ENCODE results near the gene LCA5. TPM values are rescaled to one million over a fixed set of nuclear protein-coding genes. Genes with fewer than 3 reads are reported as not detected.
A peak's percentile ranks its signal among the peaks of the same experiment; 100 is the strongest.

Gene LCA5
- total and polyA plus RNA-seq, 2 donors (not counting 3 experiments of a cell fraction or from before 2014, with no cell fraction given): 0.57 to 4.2 TPM

DNA sequence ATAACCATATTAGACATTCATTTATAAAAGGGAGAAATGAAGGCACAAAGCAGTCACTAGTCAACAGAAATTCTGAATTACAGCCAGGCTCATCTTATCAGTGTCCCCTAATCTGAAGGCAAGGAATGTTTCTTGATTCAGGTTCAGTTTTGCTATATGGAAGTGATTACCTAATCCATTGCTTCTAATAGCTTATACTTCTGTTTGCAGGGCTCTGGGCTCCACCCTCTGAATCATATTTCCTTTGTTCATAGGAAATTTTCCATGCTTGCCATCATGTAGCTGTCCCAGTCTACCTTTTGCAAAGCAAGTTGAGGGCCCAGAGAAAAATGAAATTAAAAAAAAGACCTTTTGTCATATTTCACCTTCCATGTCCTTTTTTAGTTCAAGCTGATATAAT, 96.0 kb downstream of the LCA5 start:
- no TSS peak for BruUV-seq (replicated peaks)
- Histone ChIP-seq H3K36me3 (ENCODE audit: control insufficient read depth in 2 of 2, extremely low read depth in 1 of 2, insufficient read depth in 2 of 2, low read length in 2 of 2) (no peaks in the 10 kb centered on the region), H3K9me1 (replicated peaks; ENCODE audit: control insufficient read depth, extremely low read depth, insufficient read depth, low read length) (no peaks in the 10 kb centered on the region), H3K4me1 (ENCODE audit: control insufficient read depth, extremely low read depth, insufficient read depth, low read length) (no peaks in the 10 kb centered on the region), H3K79me2 (ENCODE audit: control insufficient read depth, insufficient read depth, low read length) (no peaks in the 10 kb centered on the region), H3K4me3 (replicated peaks in 1 of 3; ENCODE audit: insufficient read depth in 1 of 3, low read depth in 1 of 3, low read length in 3 of 3) (no peak overlapping the region), H3K9me3 (replicated peaks; ENCODE audit: control insufficient read depth, insufficient read depth, low read length) (no peaks in the 10 kb centered on the region), H4K20me1 (replicated peaks; ENCODE audit: control insufficient read depth, extremely low read depth, insufficient read depth, low read length) (no peaks in the 10 kb centered on the region), H3K4me2 (ENCODE audit: insufficient read depth, low read length) (no peak overlapping the region), H2AFZ (ENCODE audit: low read depth, low read length) (no peak overlapping the region), H3K27ac (ENCODE audit: insufficient read depth, low read depth, low read length) (no peak overlapping the region), H3K9ac (replicated peaks; ENCODE audit: extremely low read depth, insufficient read depth, low read length) (no peak overlapping the region), H3K27me3 (ENCODE audit: control insufficient read depth in 2 of 2, insufficient read depth in 2 of 2, low read length in 2 of 2) (no peaks in the 10 kb centered on the region)
- ChIA-PET POLR2A (no interaction called here), CTCF (interaction anchor here (0.6 to 2.2 kb wide), 5 partner anchors 9 to 145 kb away, joined by 3 to 8 read pairs (median 3); no protein-coding TSS in a partner anchor)
- dilution Hi-C loops (cut with MboI; ENCODE audit: extremely low pct_ligation_motif_present, low sequenced_read_pairs): no loop called here
- peak; percentile 40 for FAIRE-seq
- peak; percentile 40 for DNase-seq (ENCODE audit: low read depth, low spot score)
- intact Hi-C loops (cut with micrococcal nuclease): no loop called here
- TF ChIP-seq FOS (IDR thresholded peaks at IDR 0.05; ENCODE audit: borderline replicate concordance, insufficient read depth, low read length) (peak; percentile 47), GATA2 (IDR thresholded peaks at IDR 0.05; ENCODE audit: insufficient read depth, insufficient read length, low read depth, low read length) (no peak), POLR2A (IDR thresholded peaks at IDR 0.05; ENCODE audit: low read depth, low read length) (no peak)

DNA sequence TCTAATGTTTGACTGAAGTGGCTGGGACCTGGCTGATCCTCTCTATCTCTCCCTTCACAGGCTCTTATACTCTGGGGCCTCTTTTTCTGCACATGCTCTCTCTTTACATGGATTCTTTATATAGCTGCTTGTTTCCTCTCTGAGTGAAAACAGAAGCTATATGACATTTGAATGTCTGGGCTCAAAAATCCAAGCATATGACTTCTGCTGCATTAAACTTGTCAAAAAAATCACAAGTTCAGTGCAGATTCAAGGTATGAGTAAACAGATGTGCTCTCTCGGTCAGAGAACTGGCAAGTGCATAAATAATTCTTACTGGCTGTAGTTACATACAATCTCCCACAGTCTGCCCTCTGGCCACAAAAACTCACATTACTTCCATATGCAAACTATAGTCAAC, 96.6 kb downstream of the LCA5 start:
- Histone ChIP-seq H3K27ac (ENCODE audit: insufficient read depth, low read depth, low read length) (no peak overlapping the region), H3K4me2 (ENCODE audit: insufficient read depth, low read length) (no peak overlapping the region), H3K27me3 (ENCODE audit: control insufficient read depth in 2 of 2, insufficient read depth in 2 of 2, low read length in 2 of 2) (no peaks in the 10 kb centered on the region), H3K79me2 (ENCODE audit: control insufficient read depth, insufficient read depth, low read length) (no peaks in the 10 kb centered on the region), H3K9me1 (replicated peaks; ENCODE audit: control insufficient read depth, extremely low read depth, insufficient read depth, low read length) (no peaks in the 10 kb centered on the region), H3K9me3 (replicated peaks; ENCODE audit: control insufficient read depth, insufficient read depth, low read length) (no peaks in the 10 kb centered on the region), H3K4me1 (ENCODE audit: control insufficient read depth, extremely low read depth, insufficient read depth, low read length) (no peaks in the 10 kb centered on the region), H2AFZ (ENCODE audit: low read depth, low read length) (no peak overlapping the region), H4K20me1 (replicated peaks; ENCODE audit: control insufficient read depth, extremely low read depth, insufficient read depth, low read length) (no peaks in the 10 kb centered on the region), H3K36me3 (ENCODE audit: control insufficient read depth in 2 of 2, extremely low read depth in 1 of 2, insufficient read depth in 2 of 2, low read length in 2 of 2) (no peaks in the 10 kb centered on the region), H3K4me3 (replicated peaks in 1 of 3; ENCODE audit: insufficient read depth in 1 of 3, low read depth in 1 of 3, low read length in 3 of 3) (no peak overlapping the region), H3K9ac (replicated peaks; ENCODE audit: extremely low read depth, insufficient read depth, low read length) (no peak overlapping the region)
- dilution Hi-C loops (cut with MboI; ENCODE audit: extremely low pct_ligation_motif_present, low sequenced_read_pairs): no loop called here
- POLR2A ChIA-PET: no interaction called here
- DNase-seq (ENCODE audit: low read depth, low spot score) (no peak), FAIRE-seq (no peak)
- CTCF ChIA-PET: interaction anchor here (0.6 to 2.2 kb wide), 6 partner anchors 9 to 145 kb away, joined by 3 to 8 read pairs (median 3); no protein-coding TSS in a partner anchor
- intact Hi-C loops (cut with micrococcal nuclease): no loop called here
- no TSS peak for BruUV-seq (replicated peaks)
- TF ChIP-seq FOS (IDR thresholded peaks at IDR 0.05; ENCODE audit: borderline replicate concordance, insufficient read depth, low read length) (no peak), MYC (IDR thresholded peaks at IDR 0.05; ENCODE audit: low read depth, low read length) (no peak), JUN (IDR thresholded peaks at IDR 0.05; ENCODE audit: borderline replicate concordance, insufficient read depth, insufficient read length, low read depth) (no peak), GATA2 (IDR thresholded peaks at IDR 0.05; ENCODE audit: insufficient read depth, insufficient read length, low read depth, low read length) (no peak), POLR2AphosphoS5 (IDR thresholded peaks at IDR 0.05; ENCODE audit: insufficient read depth, low read depth, low read length) (no peak)
- TF ChIP-seq, protein P1, sequence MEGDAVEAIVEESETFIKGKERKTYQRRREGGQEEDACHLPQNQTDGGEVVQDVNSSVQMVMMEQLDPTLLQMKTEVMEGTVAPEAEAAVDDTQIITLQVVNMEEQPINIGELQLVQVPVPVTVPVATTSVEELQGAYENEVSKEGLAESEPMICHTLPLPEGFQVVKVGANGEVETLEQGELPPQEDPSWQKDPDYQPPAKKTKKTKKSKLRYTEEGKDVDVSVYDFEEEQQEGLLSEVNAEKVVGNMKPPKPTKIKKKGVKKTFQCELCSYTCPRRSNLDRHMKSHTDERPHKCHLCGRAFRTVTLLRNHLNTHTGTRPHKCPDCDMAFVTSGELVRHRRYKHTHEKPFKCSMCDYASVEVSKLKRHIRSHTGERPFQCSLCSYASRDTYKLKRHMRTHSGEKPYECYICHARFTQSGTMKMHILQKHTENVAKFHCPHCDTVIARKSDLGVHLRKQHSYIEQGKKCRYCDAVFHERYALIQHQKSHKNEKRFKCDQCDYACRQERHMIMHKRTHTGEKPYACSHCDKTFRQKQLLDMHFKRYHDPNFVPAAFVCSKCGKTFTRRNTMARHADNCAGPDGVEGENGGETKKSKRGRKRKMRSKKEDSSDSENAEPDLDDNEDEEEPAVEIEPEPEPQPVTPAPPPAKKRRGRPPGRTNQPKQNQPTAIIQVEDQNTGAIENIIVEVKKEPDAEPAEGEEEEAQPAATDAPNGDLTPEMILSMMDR (IDR thresholded peaks at IDR 0.05; ENCODE audit: extremely low read depth in 1 of 2, insufficient read depth in 1 of 2, low read depth in 1 of 2, low read length in 2 of 2): no peak

Data from endothelial cell of umbilical vein (primary cell).